ENCODE data around the gene RASSF5.

Gene RASSF5

GRCh38 chr1:206568256-206568655 is 60.9 kb downstream of the RASSF5 start:
- TF ChIP-seq CTCF (IDR thresholded peaks at IDR 0.05; ENCODE audit: borderline replicate concordance, control extremely low read depth, extremely low read depth, insufficient read depth, missing control alignments), result no peak
- no peak for DNase-seq (ENCODE audit: low spot score)
- in situ Hi-C loops (cut with MboI; ENCODE audit: low sequenced_read_pairs, unreplicated experiment), result no loop called here

- in situ Hi-C loops (cut with MboI; ENCODE audit: low sequenced_read_pairs, unreplicated experiment), result no loop called here
- DNase-seq (ENCODE audit: low spot score), result no peak
- TF ChIP-seq CTCF (IDR thresholded peaks at IDR 0.05; ENCODE audit: borderline replicate concordance, control extremely low read depth, extremely low read depth, insufficient read depth, missing control alignments), result no peak
Measured at GRCh38 chr1:206568779-206569352, 61.5 kb downstream of the RASSF5 start.

DNA sequence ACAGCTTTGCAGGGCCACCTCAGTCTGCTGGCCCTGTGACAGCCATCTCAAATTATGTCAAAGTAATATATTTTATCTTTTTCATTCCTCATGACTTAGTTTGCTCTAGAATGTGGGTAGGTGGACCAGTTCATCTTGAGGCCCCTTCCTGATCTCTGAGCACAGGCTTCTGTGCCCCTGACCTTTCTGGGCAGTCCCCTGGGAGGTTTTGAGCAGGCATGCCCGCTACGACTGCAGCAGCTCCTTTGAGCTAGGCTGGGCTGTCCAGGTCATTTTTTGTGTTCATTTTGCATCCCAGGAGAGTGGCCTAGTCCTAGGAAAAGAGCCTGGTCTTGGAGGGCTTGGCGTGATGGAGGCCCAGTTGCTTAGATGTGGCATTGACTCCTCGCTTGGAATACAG is 62.2 kb downstream of the RASSF5 start:
- in situ Hi-C loops (cut with MboI; ENCODE audit: low sequenced_read_pairs, unreplicated experiment), result no loop called here
- DNase-seq (ENCODE audit: low spot score), result no peak
- TF ChIP-seq CTCF (IDR thresholded peaks at IDR 0.05; ENCODE audit: borderline replicate concordance, control extremely low read depth, extremely low read depth, insufficient read depth, missing control alignments), result no peak

- in situ Hi-C loops (cut with MboI; ENCODE audit: low sequenced_read_pairs, unreplicated experiment), result no loop called here
- no peak for TF ChIP-seq CTCF (IDR thresholded peaks at IDR 0.05; ENCODE audit: borderline replicate concordance, control extremely low read depth, extremely low read depth, insufficient read depth, missing control alignments)
- DNase-seq (ENCODE audit: low spot score), result no peak
Measured at GRCh38 chr1:206570529-206570928, 63.2 kb downstream of the RASSF5 start.

DNA sequence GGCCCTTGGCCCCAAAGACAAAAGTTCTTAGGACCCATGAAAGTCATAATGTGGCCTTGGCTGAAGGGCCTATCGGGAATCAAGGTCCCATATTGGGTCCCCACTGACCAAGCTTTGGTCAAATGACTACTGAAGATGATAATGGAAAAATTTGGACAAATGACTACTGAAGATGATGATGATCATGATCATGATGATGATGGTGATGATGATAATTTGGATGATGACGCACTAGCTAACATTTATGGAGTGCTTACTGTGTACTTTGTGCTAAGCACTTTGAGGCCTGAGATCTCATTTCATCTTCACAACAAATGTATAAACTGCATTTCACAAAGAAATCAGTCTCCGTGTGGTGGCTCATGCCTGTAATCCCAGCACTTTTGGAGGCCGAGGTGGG is 65.5 kb downstream of the RASSF5 start:
- in situ Hi-C loops (cut with MboI; ENCODE audit: low sequenced_read_pairs, unreplicated experiment), result no loop called here

GRCh38 chr1:206573319-206573718 is 66.0 kb downstream of the RASSF5 start:
- no peak for DNase-seq (ENCODE audit: low spot score)
- no peak for TF ChIP-seq CTCF (IDR thresholded peaks at IDR 0.05; ENCODE audit: borderline replicate concordance, control extremely low read depth, extremely low read depth, insufficient read depth, missing control alignments)
- in situ Hi-C loops (cut with MboI; ENCODE audit: low sequenced_read_pairs, unreplicated experiment), result no loop called here

More for the DNA sequence above, 65.5 kb downstream of the RASSF5 start:
- DNase-seq (ENCODE audit: low spot score), result no peak
- TF ChIP-seq CTCF (IDR thresholded peaks at IDR 0.05; ENCODE audit: borderline replicate concordance, control extremely low read depth, extremely low read depth, insufficient read depth, missing control alignments), result no peak
